GM12878 (cell line): ENCODE data around the gene MLN. TPM values are rescaled to one million over a fixed set of nuclear protein-coding genes. Genes with fewer than 3 reads are reported as not detected.

ENCODE experiments used
- ATAC-seq: fragments of 200-7000 bp; cut with Tn5 transposase; 3 replicates; pipeline ENCODE4 v1.9.1; 2020; ENCODE audit warnings: mild to moderate bottlenecking, moderate library complexity
- BruUV-seq: library from RNA; stranded (reverse); fragments of 400-500 nt; replicated peaks from 2 replicates; lab custom pipeline; 2021; lab: Mats Ljungman, UMichigan
- CTCF ChIA-PET: fragments of 300-600 bp; sonication (Branson Sonifier 250); formaldehyde crosslinking; extraction: SDS; loops from one replicate; lab custom pipeline; 2021; ENCODE audit warnings: inconsistent platforms; lab: Yijun Ruan, JAX
- POLR2A ChIA-PET: fragments of 350-600 bp; formaldehyde crosslinking; extraction: SDS; loops from one replicate; lab custom pipeline; 2021; ENCODE audit warnings: inconsistent platforms; lab: Charles Lee
- RAD21 ChIA-PET: fragments of 300-600 bp; sonication (Branson Sonifier 250); formaldehyde crosslinking; loops from one replicate; lab custom pipeline; 2023; ENCODE audit warnings: antibody characterized with exemption; ENCODE audit not compliant: unreplicated experiment; lab: Charles Lee
- SMC1A ChIA-PET: fragments of 300-600 bp; sonication (Branson Sonifier 250); formaldehyde crosslinking; loops from one replicate; lab custom pipeline; 2023; ENCODE audit not compliant: unreplicated experiment, uncharacterized antibody; lab: Charles Lee
- DNase-seq: peaks from one replicate; pipeline ENCODE4 v3.0.0-alpha.2; 2011; ENCODE audit warnings: low read depth, low spot score
- FAIRE-seq: peaks from 3 replicates; lab custom pipeline; 2011; peaks lifted over from hg19 to GRCh38; lab: Jason Lieb, UNC
- H2AFZ ChIP-seq: 2 replicates; pipeline ENCODE4 v1.6.0; 2011; ENCODE audit warnings: low read depth, low read length, control low read depth; ENCODE audit not compliant: control insufficient read depth
- H3K27ac ChIP-seq: 2 replicates; pipeline ENCODE4 v1.5.1; 2011; ENCODE audit warnings: control low read depth; ENCODE audit not compliant: control insufficient read depth, insufficient read depth
- H3K27me3 ChIP-seq, 2 experiments: replicated peaks in 1 of 2; 2 replicates each; pipeline versions ENCODE4 v1.6.0 to v1.6.1; 2011; ENCODE audit warnings: low read length in 1 of 2; ENCODE audit not compliant: control insufficient read depth in 2 of 2, insufficient read depth in 2 of 2
- H3K36me3 ChIP-seq, 2 experiments: 2 replicates each; pipeline ENCODE4 v1.5.1; 2011; ENCODE audit warnings: low read length in 1 of 2; ENCODE audit not compliant: control insufficient read depth in 2 of 2, insufficient read depth in 2 of 2
- H3K4me1 ChIP-seq: 2 replicates; pipeline ENCODE4 v1.6.1; 2011; ENCODE audit warnings: mild to moderate bottlenecking, low read length, moderate library complexity, mixed read lengths; ENCODE audit not compliant: control insufficient read depth, insufficient read depth
- H3K4me2 ChIP-seq: 2 replicates; pipeline ENCODE4 v1.6.0; 2011; ENCODE audit warnings: control low read depth; ENCODE audit not compliant: control insufficient read depth, insufficient read depth
- H3K4me3 ChIP-seq: fragments of 200-600 bp; sonication (generic); 2 replicates; pipeline ENCODE4 v1.5.1; 2016
- H3K79me2 ChIP-seq: 2 replicates; pipeline ENCODE4 v1.6.0; 2011; ENCODE audit warnings: low read length; ENCODE audit not compliant: control insufficient read depth, insufficient read depth
- H3K9ac ChIP-seq: 2 replicates; pipeline ENCODE4 v1.8.0; 2011; ENCODE audit warnings: low read length, control low read depth, mixed read lengths; ENCODE audit not compliant: control insufficient read depth, insufficient read depth
- H3K9me3 ChIP-seq: replicated peaks from 3 replicates; pipeline ENCODE4 v1.5.1; 2011; ENCODE audit warnings: mild to moderate bottlenecking, low read length; ENCODE audit not compliant: control insufficient read depth, insufficient read depth
- H4K20me1 ChIP-seq: 2 replicates; pipeline ENCODE4 v1.6.0; 2011; ENCODE audit not compliant: control insufficient read depth, insufficient read depth
- EP300 ChIP-seq, 2 experiments: fragments of 150-350 bp in 1 of 2; IDR thresholded peaks; 2 replicates each; pipeline ENCODE4 v1.6.1; 2011 to 2012; ENCODE audit warnings: low read depth in 2 of 2, low read length in 2 of 2, borderline replicate concordance in 1 of 2, improper control_type of control experiment in 1 of 2, inconsistent platforms in 1 of 2; ENCODE audit not compliant: control insufficient read depth in 1 of 2
- IKZF2 ChIP-seq, 2 experiments: fragments of 450-650 bp; IDR thresholded peaks; 2 replicates each; pipeline ENCODE4 v1.6.1; 2017; ENCODE audit warnings: mild to moderate bottlenecking in 2 of 2, moderate library complexity in 2 of 2
- KDM1A ChIP-seq: fragments of 200-600 bp; sonication (generic); IDR thresholded peaks from 2 replicates; pipeline ENCODE4 v1.6.1; 2016; ENCODE audit warnings: borderline replicate concordance
- SMARCA5 ChIP-seq: fragments of 450-650 bp; IDR thresholded peaks from 2 replicates; pipeline ENCODE4 v1.6.1; 2017; ENCODE audit warnings: mild to moderate bottlenecking
- WGBS: methylation state at CpG from one replicate; pipeline ENCODE4 v1.1.6; 2016; ENCODE audit warnings: low lambda C conversion rate; ENCODE audit not compliant: insufficient replicate concordance, insufficient coverage; ENCODE audit errors: missing lambda C conversion rate; 5-methylcytosine and 5-hydroxymethylcytosine counted together
- in situ Hi-C: fragments of 300-500 bp; cut with MboI; formaldehyde crosslinking; loops from 9 replicates; pipeline ENCODE4 v1.14.3; 2018; ENCODE audit warnings: mixed read lengths
- intact Hi-C: fragments of 100-400 bp; cut with micrococcal nuclease; formaldehyde crosslinking; loops from one replicate; pipeline ENCODE4 v1.14.2; 2022; ENCODE audit not compliant: unreplicated experiment
- polyA plus RNA-seq, 11 experiments: library from polyadenylated mRNA; depleted of rRNA in 4 of 11; unstranded in 6 of 11; stranded (reverse) in 5 of 11; fragments of >200 nt; fragmentation: Nextera tagmentation in 4 of 11; fragmentation: Illumina TruSeq in 1 of 11; extraction: Ambion mirVana in 4 of 11; extraction: Trizol in 1 of 11; gene quantifications; 1 replicate in 1 of 11; 2 replicates in 10 of 11; pipeline versions ENCODE4 v1.2.1 to v1.2.3, GENCODE V29; 2011 to 2016; ENCODE audit warnings: inconsistent platforms in 2 of 11, missing spikeins in 2 of 11, low read depth in 1 of 11
- total RNA-seq, 4 experiments: library from RNA; depleted of rRNA in 3 of 4; stranded (reverse); fragments of >200 nt in 3 of 4; fragmentation: Illumina TruSeq in 1 of 4; extraction: Trizol in 1 of 4; gene quantifications; 2 replicates each; pipeline versions ENCODE4 v1.2.1 to v1.2.3, GENCODE V29; 2013 to 2021
- TF ChIP-seq, protein P1 (sequence below): IDR thresholded peaks from 2 replicates; pipeline ENCODE4 v1.6.1; 2012; ENCODE audit warnings: low read depth, low read length, improper control_type of control experiment

MLN gene
- total and polyA plus RNA-seq, 10 of the 15 experiments (the other 5 are each of a cell fraction or from before 2014, with no cell fraction given) = not detected

DNA sequence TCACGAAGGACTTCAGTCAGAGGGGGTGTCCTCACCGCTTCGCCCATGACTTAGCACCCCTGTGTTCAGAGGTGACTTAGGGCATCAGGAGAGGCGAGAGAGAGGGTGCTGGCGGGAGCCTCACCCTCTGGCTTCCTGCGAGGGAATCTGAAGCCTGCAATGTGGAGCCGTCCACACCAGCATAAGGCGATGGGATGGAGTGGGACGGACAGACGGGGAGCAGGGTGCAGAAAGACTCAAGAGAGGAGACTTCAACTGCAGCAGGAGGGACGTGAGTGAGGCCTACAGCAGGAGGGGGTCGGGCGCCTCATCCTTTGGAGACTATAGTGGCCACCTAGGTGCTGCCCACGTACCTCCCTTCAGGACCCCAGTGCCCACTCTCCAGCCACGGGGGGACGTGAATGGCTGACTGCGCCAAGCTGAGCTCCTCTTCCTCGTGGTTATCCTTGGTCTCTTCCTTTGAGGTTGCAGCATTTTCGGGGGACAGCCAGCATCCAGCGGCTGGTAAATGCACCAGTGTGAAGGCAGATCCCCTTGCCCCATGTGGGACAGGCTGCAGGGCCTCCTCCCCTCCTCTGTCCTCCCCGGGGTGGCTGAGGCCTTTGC, 26.9 kb upstream of the MLN start:
- Histone ChIP-seq H3K27me3 (no peaks in the 10 kb centered on the region; a peak in 3 of 4 replicates), H3K36me3 (no peaks in the 10 kb centered on the region), H3K9ac (no peak overlapping the region), H3K9me3 (no peaks in the 10 kb centered on the region), H3K4me3 (no peak overlapping the region), H3K4me1 (no peaks in the 10 kb centered on the region), H3K4me2 (no peak overlapping the region), H3K27ac (no peak overlapping the region), H4K20me1 (no peaks in the 10 kb centered on the region), H2AFZ (no peak overlapping the region), H3K79me2 (no peaks in the 10 kb centered on the region)
- no peak for FAIRE-seq
- SMC1A ChIA-PET = no interaction called here
- ATAC-seq = no peak
- CTCF ChIA-PET = no interaction called here
- no peak for TF ChIP-seq IKZF2 (IDR thresholded peaks at IDR 0.05)
- TF ChIP-seq, protein P1, sequence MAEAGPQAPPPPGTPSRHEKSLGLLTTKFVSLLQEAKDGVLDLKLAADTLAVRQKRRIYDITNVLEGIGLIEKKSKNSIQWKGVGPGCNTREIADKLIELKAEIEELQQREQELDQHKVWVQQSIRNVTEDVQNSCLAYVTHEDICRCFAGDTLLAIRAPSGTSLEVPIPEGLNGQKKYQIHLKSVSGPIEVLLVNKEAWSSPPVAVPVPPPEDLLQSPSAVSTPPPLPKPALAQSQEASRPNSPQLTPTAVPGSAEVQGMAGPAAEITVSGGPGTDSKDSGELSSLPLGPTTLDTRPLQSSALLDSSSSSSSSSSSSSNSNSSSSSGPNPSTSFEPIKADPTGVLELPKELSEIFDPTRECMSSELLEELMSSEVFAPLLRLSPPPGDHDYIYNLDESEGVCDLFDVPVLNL = no peak
- TF ChIP-seq EP300 (IDR thresholded peaks at IDR 0.05; ENCODE audit: borderline replicate concordance in 1 of 2, control insufficient read depth in 1 of 2, low read depth in 2 of 2, low read length in 2 of 2) = no peak
- no peak for TF ChIP-seq KDM1A
- TF ChIP-seq SMARCA5 = no peak
- DNase-seq = no peak
- POLR2A ChIA-PET = no interaction called here
- RAD21 ChIA-PET = no interaction called here
- intact Hi-C loops (no loop called here), in situ Hi-C loops (no loop called here)
- BruUV-seq = no TSS peak
- 19% methylated on average over 21 of the region's 21 CpGs for WGBS
